GM19193 (cell line): ENCODE measurements around the gene TTLL13.

Source experiments
- POLR2A ChIP-seq: IDR thresholded peaks from 4 replicates; pipeline ENCODE4 v1.6.1; 2011; ENCODE audit not compliant: insufficient read depth, insufficient read length; ENCODE audit errors: extremely low read depth

Gene TTLL13

GRCh38 chr15:90286678-90287077 is 37.3 kb downstream of the TTLL13 start:
- TF ChIP-seq POLR2A, result no peak

- TF ChIP-seq POLR2A, result no peak
These were observed 37.7 kb downstream of the TTLL13 start for GRCh38 chr15:90287101-90287500.

- no peak for TF ChIP-seq POLR2A
These were observed 38.6 kb downstream of the TTLL13 start for GRCh38 chr15:90287946-90288345.

- no peak for TF ChIP-seq POLR2A
These were observed 42.5 kb downstream of the TTLL13 start for GRCh38 chr15:90291679-90292356.

GRCh38 chr15:90294159-90294558 is 44.8 kb downstream of the TTLL13 start:
- TF ChIP-seq POLR2A, result no peak

- TF ChIP-seq POLR2A, result no peak
These were observed 45.4 kb downstream of the TTLL13 start for GRCh38 chr15:90294601-90295269.

- no peak for TF ChIP-seq POLR2A
These were observed 45.9 kb downstream of the TTLL13 start for GRCh38 chr15:90295270-90295648.

GRCh38 chr15:90297021-90297420 is 47.7 kb downstream of the TTLL13 start:
- no peak for TF ChIP-seq POLR2A

GRCh38 chr15:90300541-90300940 is 51.2 kb downstream of the TTLL13 start:
- no peak for TF ChIP-seq POLR2A

GRCh38 chr15:90300988-90301706 is 51.8 kb downstream of the TTLL13 start:
- TF ChIP-seq POLR2A, result no peak

- no peak for TF ChIP-seq POLR2A
These were observed 52.4 kb downstream of the TTLL13 start for GRCh38 chr15:90301707-90302300.

GRCh38 chr15:90305932-90306331 is 56.6 kb downstream of the TTLL13 start:
- no peak for TF ChIP-seq POLR2A

- no peak for TF ChIP-seq POLR2A
These were observed 57.2 kb downstream of the TTLL13 start for GRCh38 chr15:90306560-90306959.

GRCh38 chr15:90307661-90308060 is 58.3 kb downstream of the TTLL13 start:
- TF ChIP-seq POLR2A, result no peak

GRCh38 chr15:90309020-90309419 is 59.7 kb downstream of the TTLL13 start:
- no peak for TF ChIP-seq POLR2A
